ENCODE measurements around the gene GKN1. TPM values are rescaled to one million over a fixed set of nuclear protein-coding genes. Genes with fewer than 3 reads are reported as not detected.

The GKN1 gene
- polyA plus RNA-seq, 1 donor = not detected

DNA sequence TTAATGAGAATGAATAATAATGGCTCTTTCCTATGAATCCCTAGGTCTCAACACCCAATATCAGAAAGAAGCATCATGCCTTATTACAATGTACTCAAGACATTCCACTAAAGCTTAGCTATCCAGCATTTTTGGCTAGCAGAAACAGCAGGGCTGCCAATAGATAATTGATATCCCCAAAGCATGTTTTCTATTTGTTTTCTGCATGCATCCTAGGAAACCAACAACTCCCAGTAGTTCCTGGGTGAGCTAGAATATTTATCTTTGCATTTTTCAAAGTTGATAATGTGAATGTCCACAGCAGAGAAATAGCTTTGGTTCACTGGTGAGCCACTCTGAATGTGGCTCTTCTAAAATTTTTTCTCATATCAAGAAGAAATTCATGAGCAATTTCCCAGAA, 32.7 kb downstream of the GKN1 start:
- DNase-seq (ENCODE audit: low read depth) = peak; percentile 78

DNA sequence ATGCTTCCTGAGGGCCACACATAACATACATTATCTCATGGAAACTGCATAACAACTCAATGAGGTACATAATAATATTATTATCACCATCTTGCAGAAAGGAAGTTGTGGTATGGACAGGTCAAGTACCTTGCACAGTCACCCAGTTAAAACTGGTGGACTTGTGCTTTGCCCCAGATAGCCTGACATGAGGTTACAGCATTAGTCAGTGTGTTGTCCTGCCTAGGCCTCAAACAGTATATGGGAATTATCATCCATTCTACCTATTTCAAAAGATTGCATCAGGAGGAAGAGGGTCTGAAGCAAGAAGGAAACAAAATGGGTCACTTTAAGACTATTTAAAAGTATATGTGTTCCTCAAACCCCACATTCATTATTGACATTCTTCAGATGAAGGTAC, 33.2 kb downstream of the GKN1 start:
- no peak for DNase-seq (ENCODE audit: low read depth)

- no peak for DNase-seq (ENCODE audit: low read depth)
Measured at GRCh38 chr2:69010437-69011194, 36.2 kb downstream of the GKN1 start.

DNA sequence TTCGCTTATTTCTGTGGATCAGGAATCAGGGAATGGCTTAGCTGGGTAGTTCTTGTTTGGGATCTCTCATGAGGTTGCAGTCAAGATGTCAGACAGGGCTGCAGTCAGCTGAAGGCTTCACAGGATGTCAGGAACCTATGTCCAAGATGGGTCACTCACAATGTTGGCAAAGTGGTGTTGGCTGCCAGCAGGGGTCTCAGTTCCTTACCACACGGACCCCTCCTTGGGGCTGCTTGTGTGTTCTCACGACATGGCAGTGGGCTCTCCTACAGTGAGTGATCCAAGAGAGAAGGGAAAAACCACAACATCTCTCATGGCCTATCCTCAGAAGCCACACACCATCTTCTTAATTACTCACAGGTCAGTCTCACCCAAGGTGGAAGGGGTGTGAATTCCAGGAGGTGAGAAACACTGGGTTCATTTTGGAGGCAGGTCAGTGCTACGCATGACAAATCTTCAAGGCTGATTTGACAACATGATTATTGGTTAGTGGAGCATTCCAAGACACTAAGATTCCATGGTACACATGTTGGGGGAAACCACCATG, 37.2 kb downstream of the GKN1 start:
- DNase-seq (ENCODE audit: low read depth) = no peak

GRCh38 chr2:69012310-69013141, 38.1 kb downstream of the GKN1 start:
- DNase-seq (ENCODE audit: low read depth) = no peak

DNA sequence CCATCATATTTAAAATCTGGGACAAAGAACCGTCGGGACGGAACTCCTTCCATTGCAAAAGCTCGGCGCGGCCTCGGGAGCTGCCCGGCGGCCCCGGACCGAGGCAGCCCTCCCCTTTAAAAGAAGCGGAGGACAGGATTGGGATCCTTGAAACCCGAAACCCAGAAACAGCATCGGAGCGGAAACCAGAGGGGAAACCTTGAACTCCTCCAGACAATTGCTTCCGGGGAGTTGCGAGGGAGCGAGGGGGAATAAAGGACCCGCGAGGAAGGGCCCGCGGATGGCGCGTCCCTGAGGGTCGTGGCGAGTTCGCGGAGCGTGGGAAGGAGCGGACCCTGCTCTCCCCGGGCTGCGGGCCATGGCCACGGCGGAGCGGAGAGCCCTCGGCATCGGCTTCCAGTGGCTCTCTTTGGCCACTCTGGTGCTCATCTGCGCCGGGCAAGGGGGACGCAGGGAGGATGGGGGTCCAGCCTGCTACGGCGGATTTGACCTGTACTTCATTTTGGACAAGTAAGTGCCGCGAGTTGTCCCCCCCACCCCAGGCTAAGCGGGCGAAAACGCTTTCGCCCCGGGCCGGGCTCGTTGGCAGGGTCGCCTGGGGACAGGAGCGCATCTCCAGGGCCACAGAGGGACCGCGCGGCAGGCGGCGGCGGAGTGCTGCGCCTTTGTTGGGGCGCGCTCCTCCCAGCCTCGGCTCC, 38.9 kb downstream of the GKN1 start, which contains the start of gene ANTXR1:
Gene ANTXR1, plus strand, starts transcription at position 38 of the 698 bp plus-strand sequence. Its CDS starts 321 bp downstream, at position 359.
- DNase-seq (ENCODE audit: low read depth) = peak; percentile 76

DNA sequence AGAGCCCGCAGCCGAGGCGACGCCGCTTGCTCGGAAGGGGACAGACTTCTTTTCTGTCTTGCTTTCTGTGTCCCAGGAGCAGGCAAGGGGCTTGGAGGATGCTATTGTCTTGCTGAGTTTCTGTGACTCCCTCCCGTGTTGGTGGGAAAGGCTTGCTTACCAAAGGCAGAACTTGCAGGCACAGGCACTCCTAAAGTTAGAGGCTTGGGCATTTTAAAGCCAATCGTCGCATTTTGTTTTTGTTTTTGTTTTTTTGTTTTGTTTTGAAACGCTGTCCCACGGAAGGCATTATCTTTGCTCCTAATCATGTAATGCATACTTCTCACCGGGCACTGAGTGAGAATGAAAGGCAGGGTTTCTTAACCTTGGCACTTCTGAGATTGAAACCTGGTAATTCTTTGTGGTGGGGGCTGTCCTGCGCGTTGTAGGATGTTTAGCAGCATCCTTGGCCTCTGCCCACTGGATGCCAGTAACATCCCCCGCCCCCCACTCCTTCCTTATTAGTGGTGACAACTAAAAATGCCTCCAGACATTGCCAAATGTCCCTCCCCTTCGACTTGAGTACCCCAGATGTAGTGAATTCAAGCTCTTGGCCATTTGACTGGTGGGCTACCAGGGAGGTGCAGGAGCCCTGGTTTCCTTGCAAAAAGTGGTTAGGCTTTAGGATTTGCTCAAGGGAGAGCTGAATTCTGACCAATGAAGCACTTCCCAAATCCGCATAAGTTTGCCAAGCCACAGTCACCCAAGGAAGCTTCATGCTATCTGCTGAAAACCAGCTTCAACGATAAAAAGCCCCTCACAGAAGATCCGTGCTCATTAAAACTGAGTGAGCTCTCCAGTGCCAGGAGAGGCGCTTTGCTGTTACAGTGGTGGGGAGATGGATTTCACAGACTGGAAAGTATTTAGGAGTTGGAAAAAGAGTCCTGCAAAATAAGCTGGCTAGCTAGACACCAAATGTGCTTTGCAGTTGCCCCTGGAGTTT, 39.7 kb downstream of the GKN1 start:
- DNase-seq (ENCODE audit: low read depth) = no peak

DNA sequence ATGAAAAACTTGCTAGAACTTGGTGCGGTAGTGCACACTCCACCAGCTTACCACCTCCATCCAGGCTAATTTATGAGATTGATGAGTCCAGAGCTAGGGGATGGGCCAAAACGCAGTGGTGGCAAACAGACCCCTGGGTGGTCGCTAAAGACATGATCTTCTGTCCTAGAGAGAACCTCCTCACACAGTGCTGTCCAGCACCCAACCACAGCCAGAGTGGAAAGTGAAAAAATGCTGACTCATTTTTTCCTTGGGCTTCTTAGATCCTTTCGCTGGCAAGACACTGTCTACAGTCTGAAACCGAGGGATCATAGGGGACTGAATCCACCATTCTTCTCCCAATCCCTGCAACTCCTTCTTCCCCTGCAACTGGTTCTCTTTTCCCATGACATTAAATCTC, 42.6 kb downstream of the GKN1 start:
- DNase-seq (ENCODE audit: low read depth) = no peak

DNA sequence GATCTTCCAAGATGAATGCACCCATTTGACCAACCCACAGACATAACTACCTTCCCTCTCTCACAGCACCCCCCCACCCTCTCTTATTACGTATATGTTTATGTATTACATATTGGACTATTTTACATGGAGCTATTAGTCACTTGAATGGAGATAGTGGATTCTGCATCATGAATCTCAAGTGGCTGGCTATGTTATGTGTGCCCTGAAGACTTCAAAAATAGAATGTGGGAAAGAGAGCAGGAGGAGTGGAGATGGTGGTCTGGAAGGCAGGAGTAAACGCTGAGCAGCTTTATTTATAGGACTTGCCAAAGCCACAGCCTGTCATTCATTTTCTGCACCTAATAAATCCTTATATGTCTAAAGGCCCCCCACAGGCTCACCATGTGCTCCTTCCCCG, 43.4 kb downstream of the GKN1 start:
- no peak for DNase-seq (ENCODE audit: low read depth)

DNA sequence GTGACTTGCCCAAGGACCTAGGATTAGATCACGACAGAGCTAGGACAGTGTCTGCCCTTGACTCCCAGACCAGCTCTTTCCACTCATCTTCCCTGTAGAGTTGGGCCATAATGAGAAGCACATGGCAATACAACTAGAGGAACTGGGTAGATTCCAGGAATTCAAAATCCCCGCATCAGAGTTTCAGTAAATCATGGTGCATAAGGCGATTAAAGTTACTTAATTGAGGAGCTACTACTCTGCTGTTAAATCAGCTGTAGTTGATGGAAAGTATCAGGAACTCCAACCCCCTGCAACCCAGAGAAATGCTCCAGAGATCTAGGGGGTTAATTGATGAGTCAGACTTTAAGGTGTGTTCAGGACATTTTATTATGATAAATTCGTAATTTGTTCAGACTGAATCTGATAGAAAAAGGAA, 44.3 kb downstream of the GKN1 start:
- DNase-seq (ENCODE audit: low read depth) = no peak

DNA sequence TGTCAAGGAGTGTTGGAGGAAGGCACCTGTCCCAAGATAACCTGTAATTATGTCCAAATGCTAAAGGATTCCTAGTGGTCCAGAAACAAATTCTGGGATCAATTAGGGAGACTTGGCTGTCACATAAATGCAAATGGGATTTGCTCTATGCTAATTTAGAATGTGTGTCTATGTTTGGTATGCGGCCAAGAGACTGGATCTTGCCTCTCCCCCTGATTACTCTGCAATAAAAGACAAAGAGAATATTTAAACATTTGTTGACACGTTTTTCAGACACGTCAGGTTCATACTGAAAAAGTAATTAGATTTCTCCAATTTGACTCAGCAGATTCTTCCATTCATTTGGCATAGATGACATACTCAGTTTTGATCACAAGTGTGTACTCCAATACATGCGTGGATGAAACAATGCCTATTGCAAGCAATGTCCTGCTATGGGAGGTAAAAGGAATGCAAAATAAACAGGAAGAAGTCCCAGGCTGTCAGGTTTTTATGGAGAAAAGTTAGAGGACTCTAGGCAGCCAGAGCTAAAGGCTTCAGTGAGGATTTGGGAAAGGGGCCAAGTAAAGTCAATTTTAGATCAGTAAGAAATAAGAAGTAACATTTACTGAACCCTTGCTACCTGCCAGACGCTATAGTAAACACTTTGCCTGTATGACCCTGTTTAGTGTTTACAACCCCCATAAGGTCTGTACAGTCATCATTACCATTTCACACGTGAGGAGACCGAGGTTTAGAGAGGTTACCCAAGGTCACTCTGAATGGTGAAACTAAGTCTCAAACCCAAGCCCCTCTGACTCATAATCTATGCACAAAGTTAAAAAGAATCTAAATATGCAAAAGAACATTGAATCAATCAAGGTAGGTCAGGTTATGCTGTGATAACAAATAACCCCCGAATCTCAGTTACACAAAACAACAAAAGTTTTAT, 46.3 kb downstream of the GKN1 start:
- DNase-seq (ENCODE audit: low read depth) = no peak

GRCh38 chr2:69021727-69022126, 47.3 kb downstream of the GKN1 start:
- DNase-seq (ENCODE audit: low read depth) = no peak

- DNase-seq (ENCODE audit: low read depth) = no peak
Measured at GRCh38 chr2:69022548-69022947, 48.1 kb downstream of the GKN1 start.

DNA sequence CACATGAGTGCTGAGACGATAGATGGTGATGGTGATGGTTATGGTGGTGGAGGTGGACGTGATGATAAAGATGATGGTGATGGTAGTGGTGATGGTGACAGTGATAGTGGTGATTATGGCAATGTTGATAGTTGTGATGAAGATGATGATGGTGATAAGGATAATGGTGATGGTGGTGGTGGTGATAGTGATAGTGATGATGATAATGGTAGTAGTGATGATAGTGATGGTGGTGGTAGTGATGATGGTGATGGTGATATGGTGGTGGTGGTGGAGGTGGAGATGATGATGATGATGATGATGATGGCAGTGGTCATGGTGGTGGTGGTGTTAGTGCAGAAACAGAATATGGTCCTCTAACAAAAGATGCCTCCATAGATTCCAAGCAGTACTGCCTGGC, 48.8 kb downstream of the GKN1 start:
- DNase-seq (ENCODE audit: low read depth) = no peak

DNA sequence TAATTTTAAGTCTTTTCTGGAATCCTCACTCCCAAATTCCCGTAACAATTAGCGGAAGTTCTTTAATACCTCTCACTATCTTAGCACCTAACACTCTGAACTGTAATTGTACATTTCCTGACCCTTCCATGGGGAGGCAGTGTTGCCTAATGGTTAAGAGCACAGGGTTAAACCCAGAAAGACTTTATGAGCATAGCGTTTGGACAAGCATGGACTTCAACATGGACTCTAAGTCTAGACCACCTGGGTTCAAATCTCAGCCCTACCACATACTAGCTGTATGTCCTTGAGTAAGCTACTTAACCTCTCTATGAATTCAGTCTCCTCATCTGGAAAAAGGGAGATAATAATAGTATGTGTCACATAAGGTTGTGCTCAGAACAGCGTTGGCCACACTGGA, 51.6 kb downstream of the GKN1 start:
- no peak for DNase-seq (ENCODE audit: low read depth)

GRCh38 chr2:69026691-69027459, 52.4 kb downstream of the GKN1 start:
- no peak for DNase-seq (ENCODE audit: low read depth)
